Naive B cell (primary cell): Measurements from ENCODE around the gene PCGF3. TPM values are rescaled to one million over a fixed set of nuclear protein-coding genes. Genes with fewer than 3 reads are reported as not detected.
"Not testable (repeated sequence)": the region's sequence is repeated elsewhere in the genome, so short reads cannot be mapped to it uniquely, and the experiment has no call there.

Experiments used
- ATAC-seq, 2 donors: fragments of 150-1000 bp; cut with Tn5 transposase; 2 replicates each; pipeline ENCODE4 v1.10.0; 2021; ENCODE audit warnings: low read depth in 2 of 2, mild to moderate bottlenecking in 2 of 2, moderate library complexity in 2 of 2
- DNase-seq: peaks from one replicate; pipeline ENCODE4 v3.0.0; 2022
- H3K27ac Mint-ChIP-seq, 6 donors: one replicate each; pipeline ENCODE4 v1.8.0; 2020 to 2022; ENCODE audit warnings: mild to moderate bottlenecking in 6 of 6, mixed read lengths in 6 of 6, moderate library complexity in 5 of 6, inconsistent platforms in 2 of 6
- H3K27me3 Mint-ChIP-seq, 3 donors: one replicate each; pipeline ENCODE4 v1.8.0; 2021 to 2022; ENCODE audit warnings: mixed read lengths in 3 of 3, mild to moderate bottlenecking in 1 of 3
- H3K36me3 Mint-ChIP-seq, 2 donors: one replicate each; pipeline ENCODE4 v1.8.0; 2020 to 2022; ENCODE audit warnings: mixed read lengths in 2 of 2, inconsistent platforms in 1 of 2, mild to moderate bottlenecking in 1 of 2
- H3K4me1 Mint-ChIP-seq, 3 donors: one replicate each; pipeline ENCODE4 v1.8.0; 2020 to 2022; ENCODE audit warnings: mixed read lengths in 3 of 3, inconsistent platforms in 1 of 3, mild to moderate bottlenecking in 1 of 3, moderate library complexity in 1 of 3
- H3K4me3 Mint-ChIP-seq, 8 donors: one replicate each; pipeline ENCODE4 v1.8.0; 2020 to 2022; ENCODE audit warnings: mild to moderate bottlenecking in 8 of 8, mixed read lengths in 8 of 8, moderate library complexity in 8 of 8, inconsistent platforms in 2 of 8
- H3K9me3 Mint-ChIP-seq, 7 donors: one replicate each; pipeline ENCODE4 v1.8.0; 2020 to 2022; ENCODE audit warnings: mixed read lengths in 7 of 7, mild to moderate bottlenecking in 5 of 7, inconsistent platforms in 2 of 7, moderate library complexity in 1 of 7
- polyA plus RNA-seq, 6 donors: library from polyadenylated mRNA; unstranded; fragments of 300-500 nt; fragmentation: Illumina TruSeq; gene quantifications; one replicate each; pipeline ENCODE4 v1.2.3, GENCODE V29; 2021; ENCODE audit warnings: low read depth in 6 of 6

PCGF3 gene
- polyA plus RNA-seq, 6 donors from 2014 or later: 5.6 to 9.5 (median 7.1) TPM

DNA sequence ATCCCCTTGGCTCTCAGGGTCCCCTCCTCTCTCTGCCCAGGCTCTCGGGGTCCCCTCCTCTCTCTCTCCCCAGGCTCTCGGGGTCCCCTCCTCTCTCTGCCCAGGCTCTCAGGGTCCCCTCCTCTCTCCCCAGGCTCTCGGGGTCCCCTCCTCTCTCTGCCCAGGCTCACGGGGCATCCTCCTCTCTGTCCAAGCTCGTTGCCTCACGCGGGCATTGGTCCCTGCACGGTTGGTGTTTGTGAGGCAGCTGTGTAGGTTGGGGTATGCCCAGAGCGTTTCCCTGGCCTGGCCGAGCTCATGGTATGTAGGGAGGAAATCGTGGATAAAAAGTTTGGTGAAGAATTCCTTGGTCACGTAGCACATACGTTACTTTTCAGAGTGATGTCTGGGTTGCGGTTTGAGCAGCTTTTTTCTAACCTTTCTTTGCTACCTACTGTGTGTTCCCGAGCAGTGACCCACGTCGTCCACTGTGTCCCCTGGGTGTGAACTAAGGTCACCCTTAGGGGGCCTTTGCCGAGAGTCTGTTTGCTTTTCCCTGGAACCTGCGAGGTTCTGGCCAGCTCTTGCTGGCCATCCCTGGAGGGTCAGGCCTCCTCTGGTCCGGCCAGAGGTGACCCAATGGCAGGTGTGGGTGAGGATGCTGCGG, 36.6 kb downstream of the PCGF3 start:
- ATAC-seq (no peak), DNase-seq (no peak)
- H3K36me3 Mint-ChIP-seq: peaks cover 4 to 14% of the 10 kb centered on the region in 2 donors
- no peaks in the 10 kb centered on the region for H3K27me3 Mint-ChIP-seq
- H3K4me1 Mint-ChIP-seq: peaks cover 3 to 12% (median 7%) of the 10 kb centered on the region in 3 donors
- H3K4me3 Mint-ChIP-seq: no peak overlapping the region
- H3K9me3 Mint-ChIP-seq: no peaks in the 10 kb centered on the region
- H3K27ac Mint-ChIP-seq: peak overlapping the region in 4 of 6 donors; percentile 23 to 78 (median 51)

DNA sequence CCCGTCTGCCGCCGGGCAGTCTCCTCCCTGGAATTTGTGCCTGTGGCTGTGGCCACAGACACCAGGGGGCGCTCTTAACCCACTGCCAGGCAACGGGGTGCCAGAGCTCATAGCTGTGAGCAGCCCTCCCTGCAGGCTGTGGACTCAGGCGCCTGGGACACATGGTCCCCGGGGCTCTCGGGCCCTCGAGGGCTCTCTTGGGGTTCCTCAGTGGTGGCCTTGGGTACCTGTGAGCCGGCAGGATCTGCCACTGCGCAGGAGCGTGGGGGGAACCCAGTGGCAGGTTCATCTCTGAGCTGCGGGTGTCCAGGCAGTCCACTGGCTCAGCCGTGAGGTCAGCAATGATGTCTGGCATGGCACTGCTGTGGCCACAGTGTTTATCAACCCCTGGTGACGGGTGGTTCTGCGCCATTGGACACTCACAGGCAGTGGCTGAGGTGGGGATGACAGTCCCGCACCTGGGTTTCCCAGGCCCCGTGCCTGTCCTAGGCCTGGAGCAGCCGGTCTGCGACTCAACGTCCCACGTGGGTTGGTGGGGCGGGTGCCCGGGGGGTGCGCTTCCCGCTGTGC, 37.2 kb downstream of the PCGF3 start:
- peaks cover 0 to 8% of the 10 kb centered on the region in 2 donors for H3K36me3 Mint-ChIP-seq
- no peak overlapping the region for H3K4me3 Mint-ChIP-seq
- H3K27ac Mint-ChIP-seq: peak overlapping the region in 2 of 6 donors; percentile 26 to 41
- peak; percentile 69 to 85 for ATAC-seq
- H3K9me3 Mint-ChIP-seq: no peaks in the 10 kb centered on the region
- peaks cover 3 to 12% (median 7%) of the 10 kb centered on the region in 3 donors for H3K4me1 Mint-ChIP-seq
- H3K27me3 Mint-ChIP-seq: no peaks in the 10 kb centered on the region
- DNase-seq: peak; percentile 66

DNA sequence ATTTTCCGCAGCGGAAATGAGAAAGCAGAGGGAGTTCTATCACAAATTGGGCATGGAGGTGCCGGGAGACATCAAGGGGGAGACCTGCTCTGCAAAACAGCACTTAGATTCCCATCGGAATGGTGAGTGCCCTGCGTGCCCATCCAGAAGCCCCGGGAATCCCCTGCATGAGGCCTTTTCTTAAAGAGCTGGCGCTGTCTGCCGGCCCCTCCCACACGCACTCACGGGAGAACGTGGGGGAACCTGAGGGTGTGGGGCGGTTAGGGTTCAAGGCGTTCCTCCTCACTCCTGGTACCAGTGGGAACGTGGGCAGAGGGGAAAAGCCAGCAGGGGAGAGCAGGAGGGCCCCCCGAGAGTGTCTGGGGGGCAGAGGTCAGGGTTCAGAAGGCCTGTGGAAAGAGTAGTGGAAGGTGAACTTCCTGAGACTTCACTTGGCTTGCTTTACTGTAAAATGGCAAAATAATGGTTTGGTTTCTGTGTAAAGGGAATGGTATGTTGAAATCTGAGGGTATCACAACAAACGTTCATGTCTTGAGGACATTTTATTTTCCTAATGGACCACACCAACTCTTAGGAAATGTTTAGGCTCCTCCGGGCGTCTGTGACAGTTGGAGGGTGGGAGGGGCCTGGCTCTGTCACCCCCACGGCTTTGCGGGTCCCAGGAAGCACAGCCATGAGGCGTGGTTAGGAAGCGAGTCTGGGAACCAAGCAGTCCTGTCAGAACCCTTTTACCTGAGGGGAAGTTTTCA, 38.0 kb downstream of the PCGF3 start:
- Mint-ChIP-seq H3K36me3 (peaks cover 0 to 7% of the 10 kb centered on the region in 2 donors), H3K27me3 (no peaks in the 10 kb centered on the region), H3K27ac (peak overlapping the region in 1 of 6 donors; percentile 62), H3K9me3 (no peaks in the 10 kb centered on the region), H3K4me1 (peaks cover 3 to 12% (median 7%) of the 10 kb centered on the region in 3 donors), H3K4me3 (no peak overlapping the region)
- ATAC-seq: no peak
- no peak for DNase-seq

DNA sequence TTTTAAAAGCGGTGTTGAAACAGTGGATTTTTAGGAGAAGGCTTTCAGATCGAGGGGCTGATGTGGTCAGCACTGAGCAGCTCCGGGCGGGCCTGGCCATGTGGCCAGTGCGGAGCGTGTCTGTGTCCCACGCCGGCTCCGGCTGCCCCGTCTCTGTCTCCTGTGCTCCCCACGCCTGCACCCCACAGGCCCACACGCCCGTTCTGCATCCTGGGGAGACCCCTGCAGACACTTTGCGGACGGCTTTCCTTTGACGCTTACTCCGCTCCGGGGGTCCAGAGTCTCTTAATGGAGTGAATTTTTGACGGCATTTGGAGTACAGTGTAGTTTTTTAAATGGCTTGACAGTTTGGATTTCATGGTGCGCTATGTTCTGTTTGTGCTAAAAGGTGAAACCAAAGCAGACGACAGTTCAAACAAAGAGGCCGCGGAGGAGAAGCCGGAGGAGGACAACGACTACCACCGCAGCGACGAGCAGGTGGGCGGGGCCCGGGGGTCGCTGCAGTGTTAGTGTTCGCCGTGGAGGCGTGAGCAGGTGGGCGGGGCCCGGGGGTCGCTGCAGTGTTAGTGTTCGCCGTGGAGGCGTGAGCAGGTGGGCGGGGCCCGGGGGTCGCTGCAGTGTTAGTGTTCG, 38.7 kb downstream of the PCGF3 start:
- ATAC-seq (no peak), DNase-seq (no peak)
- Mint-ChIP-seq H3K4me3 (no peak overlapping the region), H3K9me3 (no peaks in the 10 kb centered on the region), H3K27ac (peak overlapping the region in 2 of 6 donors; percentile 49 to 75), H3K27me3 (no peaks in the 10 kb centered on the region), H3K36me3 (peaks cover 0 to 7% of the 10 kb centered on the region in 2 donors), H3K4me1 (peaks cover 3 to 12% (median 10%) of the 10 kb centered on the region in 3 donors)

DNA sequence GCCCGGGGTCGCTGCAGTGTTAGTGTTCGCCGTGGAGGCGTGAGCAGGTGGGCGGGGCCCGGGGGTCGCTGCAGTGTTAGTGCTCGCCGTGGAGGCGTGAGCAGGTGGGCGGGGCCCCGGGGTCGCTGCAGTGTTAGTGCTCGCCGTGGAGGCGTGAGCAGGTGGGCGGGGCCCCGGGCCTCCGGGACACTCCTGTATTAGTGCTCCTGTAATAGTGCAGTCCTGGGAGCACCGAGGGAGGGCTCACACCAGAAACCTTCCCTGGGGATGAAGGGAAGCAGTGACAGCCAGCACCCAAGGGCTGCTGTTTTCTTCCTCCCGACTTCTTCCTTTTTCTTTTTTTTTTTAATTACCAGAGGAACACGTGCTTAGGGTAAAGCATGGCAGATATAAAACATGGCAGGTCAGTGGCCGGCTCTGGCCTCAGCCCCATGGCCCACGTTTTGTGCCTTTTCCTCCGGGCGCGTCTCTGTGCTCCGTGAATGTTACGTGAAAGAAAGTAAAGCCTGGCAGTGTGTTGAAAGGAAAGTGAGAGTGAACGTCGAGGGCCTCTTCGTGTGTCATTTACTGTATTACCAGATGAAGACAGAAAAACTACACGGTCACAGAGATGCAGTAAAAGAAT, 42.0 kb downstream of the PCGF3 start:
- Mint-ChIP-seq H3K27me3 (no peaks in the 10 kb centered on the region), H3K4me1 (peaks cover 7 to 12% (median 8%) of the 10 kb centered on the region in 3 donors), H3K9me3 (no peaks in the 10 kb centered on the region), H3K36me3 (peaks cover 0 to 7% of the 10 kb centered on the region in 2 donors), H3K27ac (peak overlapping the region in 3 of 6 donors; percentile 26 to 93 (median 57)), H3K4me3 (peak overlapping the region in 1 of 8 donors; percentile 59)
- ATAC-seq (no peak), DNase-seq (no peak)

DNA sequence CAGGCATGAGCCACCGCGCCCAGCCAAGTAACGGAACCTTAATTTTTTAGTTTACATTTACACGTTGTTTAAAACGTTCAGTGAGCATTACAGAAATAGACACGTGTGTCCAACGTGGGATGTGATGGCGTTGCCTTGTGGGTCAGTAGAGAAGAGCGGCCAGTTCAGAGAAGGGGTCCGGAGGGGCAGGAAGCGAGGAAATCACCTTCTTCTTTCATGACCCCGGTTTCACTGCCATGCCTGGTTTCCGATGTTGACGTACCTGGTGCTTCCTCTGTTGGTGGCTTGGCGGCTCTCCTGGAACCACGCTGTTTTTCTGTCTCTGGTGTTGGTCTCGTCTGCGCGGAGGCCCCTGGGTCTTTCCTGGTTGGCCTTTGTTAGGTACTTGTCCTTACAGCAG, 42.8 kb downstream of the PCGF3 start:
- peaks cover 0 to 7% of the 10 kb centered on the region in 2 donors for H3K36me3 Mint-ChIP-seq
- peak overlapping the region in 1 of 6 donors; percentile 33 for H3K27ac Mint-ChIP-seq
- no peaks in the 10 kb centered on the region for H3K9me3 Mint-ChIP-seq
- peaks cover 4 to 12% (median 6%) of the 10 kb centered on the region in 3 donors for H3K4me1 Mint-ChIP-seq
- no peak overlapping the region for H3K4me3 Mint-ChIP-seq
- DNase-seq (no peak), ATAC-seq (no peak)
- H3K27me3 Mint-ChIP-seq: no peaks in the 10 kb centered on the region

DNA sequence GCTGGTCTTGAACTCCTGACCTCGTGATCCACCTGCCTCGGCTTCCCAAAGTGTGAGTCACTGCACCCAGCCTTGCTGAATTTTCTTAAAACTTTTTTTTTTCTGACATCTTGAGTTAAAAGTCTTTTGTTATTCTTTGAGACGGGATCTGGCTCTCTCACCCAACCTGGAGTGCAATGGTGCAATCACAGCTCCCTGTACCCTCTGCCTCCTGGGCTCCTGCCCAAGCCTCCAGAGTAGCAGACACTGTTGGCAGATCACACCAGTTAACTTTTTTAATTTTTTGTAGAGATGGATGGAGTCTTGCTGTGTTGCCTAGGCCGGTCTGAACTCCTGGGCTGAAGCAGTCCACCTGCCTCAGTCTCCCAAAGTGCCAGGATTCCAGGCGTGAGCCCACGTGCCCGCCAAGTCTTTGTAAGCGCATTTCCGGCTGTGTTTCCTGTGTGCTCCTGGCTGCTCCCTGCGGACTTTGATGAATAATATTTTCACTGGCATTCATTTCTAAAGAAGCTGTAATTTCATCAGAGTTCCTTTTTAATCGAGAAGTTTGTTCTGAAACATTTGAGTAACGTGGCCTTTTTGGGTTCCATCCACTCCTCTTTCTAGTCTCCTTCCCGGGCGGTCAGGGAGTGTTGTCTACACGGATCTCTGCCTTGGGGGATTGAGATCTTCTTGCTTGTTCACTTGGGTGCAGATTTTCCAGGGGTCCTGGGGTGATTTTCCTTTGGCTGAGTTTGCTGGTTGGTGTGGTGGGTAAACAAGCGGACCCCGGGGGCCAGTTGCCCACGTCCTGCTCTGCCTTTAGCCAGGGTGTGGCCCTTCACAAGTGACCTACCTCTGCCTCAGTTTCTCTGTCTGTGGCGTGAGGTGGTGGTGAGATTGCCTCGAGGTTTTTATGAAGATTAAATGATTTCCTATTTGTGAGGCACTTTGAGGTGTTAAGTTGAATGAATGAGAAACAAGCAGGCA, 44.4 kb downstream of the PCGF3 start:
- no peaks in the 10 kb centered on the region for H3K36me3 Mint-ChIP-seq
- H3K4me3 Mint-ChIP-seq: no peak overlapping the region
- H3K9me3 Mint-ChIP-seq: no peaks in the 10 kb centered on the region
- H3K27ac Mint-ChIP-seq: no peak overlapping the region
- DNase-seq (no peak), ATAC-seq (no peak)
- H3K27me3 Mint-ChIP-seq: no peaks in the 10 kb centered on the region
- peaks cover 10 to 11% (median 10%) of the 10 kb centered on the region in 3 donors for H3K4me1 Mint-ChIP-seq

DNA sequence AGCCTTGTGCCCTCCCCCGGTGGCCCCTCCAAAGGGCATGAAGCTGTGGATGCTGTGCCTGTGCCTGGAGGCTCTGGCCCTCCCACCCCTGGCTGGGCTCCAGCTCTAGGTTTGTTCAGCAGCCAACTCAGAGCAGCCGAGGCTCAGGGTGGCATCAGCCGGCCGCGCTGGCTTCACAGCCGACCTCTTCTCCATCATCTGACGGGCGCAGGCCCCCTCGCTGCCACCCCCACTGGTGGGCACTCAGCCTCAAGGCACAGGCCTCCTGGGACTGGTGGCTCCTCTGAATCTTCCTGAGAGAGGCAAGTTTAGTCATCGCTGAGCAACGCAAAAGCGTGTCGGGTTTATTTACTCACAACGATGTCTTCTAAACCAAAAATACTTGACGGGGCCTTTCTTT, 46.0 kb downstream of the PCGF3 start:
- DNase-seq: no peak
- Mint-ChIP-seq H3K4me3 (no peak overlapping the region), H3K9me3 (no peaks in the 10 kb centered on the region), H3K36me3 (no peaks in the 10 kb centered on the region), H3K27me3 (no peaks in the 10 kb centered on the region), H3K4me1 (peaks cover 10 to 11% (median 10%) of the 10 kb centered on the region in 3 donors), H3K27ac (peak overlapping the region in 1 of 6 donors; percentile 65)
- ATAC-seq: no peak

DNA sequence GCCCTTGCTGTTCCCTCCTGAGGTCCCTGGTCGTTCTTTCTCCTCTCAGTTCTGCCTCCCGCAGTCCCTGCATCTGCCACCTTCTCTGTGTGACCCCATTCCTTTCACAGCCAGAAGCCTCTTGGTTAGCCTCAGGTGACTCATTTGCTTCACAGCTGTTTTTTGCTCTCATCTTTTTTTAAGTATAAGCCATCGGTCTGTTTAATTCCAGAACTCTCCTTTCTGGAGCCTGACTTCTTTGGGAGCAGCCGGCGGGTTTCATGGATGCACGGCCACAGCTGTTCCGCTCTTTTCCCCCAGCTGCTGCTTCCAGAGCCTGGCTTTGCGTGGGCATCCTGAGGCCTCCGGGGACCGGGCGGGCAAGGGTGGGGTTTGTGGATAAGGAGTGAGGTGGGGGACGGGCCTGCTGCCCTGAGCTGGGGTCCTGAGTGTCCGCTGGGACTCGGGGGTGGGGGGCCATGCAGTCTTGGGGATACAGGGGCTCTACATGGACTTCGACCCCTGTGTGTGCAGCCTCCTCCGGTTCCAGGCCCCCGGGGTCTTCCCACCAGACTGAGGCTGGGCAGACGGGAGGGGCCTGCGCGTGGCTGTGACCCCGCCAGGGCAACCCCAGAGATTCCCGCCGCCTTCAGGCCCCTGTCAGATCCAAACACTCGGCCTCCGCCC, 46.7 kb downstream of the PCGF3 start:
- Mint-ChIP-seq H3K36me3 (no peaks in the 10 kb centered on the region), H3K4me3 (peak overlapping the region in 1 of 8 donors; percentile 66), H3K4me1 (peaks cover 10 to 11% (median 10%) of the 10 kb centered on the region in 3 donors), H3K9me3 (no peaks in the 10 kb centered on the region), H3K27me3 (no peaks in the 10 kb centered on the region), H3K27ac (peak overlapping the region in 1 of 6 donors; percentile 65)
- DNase-seq (no peak), ATAC-seq (no peak)

DNA sequence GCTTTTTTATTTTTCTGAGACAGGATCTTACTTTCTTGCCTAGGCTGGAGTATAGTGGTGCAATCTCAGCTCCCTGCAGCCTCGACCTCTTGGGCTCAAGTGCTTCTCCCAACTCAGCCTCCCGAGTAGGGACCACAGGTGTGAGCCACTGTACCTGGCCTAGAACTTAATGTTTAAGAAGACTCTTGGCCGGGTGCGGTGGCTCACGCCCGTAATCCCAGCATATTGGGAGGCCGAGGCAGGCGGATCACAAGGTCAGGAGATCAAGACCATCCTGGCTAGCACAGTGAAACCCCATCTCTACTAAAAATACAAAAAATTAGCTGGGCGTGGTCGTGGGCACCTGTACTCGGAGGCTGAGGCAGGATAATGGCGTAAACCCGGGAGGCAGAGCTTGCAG, 47.6 kb downstream of the PCGF3 start:
- not testable (repeated sequence) for H3K27ac Mint-ChIP-seq, ATAC-seq, H3K9me3 Mint-ChIP-seq, H3K36me3 Mint-ChIP-seq, H3K27me3 Mint-ChIP-seq, DNase-seq, H3K4me3 Mint-ChIP-seq
- H3K4me1 Mint-ChIP-seq: peaks cover 10 to 11% (median 10%) of the 10 kb centered on the region in 3 donors

DNA sequence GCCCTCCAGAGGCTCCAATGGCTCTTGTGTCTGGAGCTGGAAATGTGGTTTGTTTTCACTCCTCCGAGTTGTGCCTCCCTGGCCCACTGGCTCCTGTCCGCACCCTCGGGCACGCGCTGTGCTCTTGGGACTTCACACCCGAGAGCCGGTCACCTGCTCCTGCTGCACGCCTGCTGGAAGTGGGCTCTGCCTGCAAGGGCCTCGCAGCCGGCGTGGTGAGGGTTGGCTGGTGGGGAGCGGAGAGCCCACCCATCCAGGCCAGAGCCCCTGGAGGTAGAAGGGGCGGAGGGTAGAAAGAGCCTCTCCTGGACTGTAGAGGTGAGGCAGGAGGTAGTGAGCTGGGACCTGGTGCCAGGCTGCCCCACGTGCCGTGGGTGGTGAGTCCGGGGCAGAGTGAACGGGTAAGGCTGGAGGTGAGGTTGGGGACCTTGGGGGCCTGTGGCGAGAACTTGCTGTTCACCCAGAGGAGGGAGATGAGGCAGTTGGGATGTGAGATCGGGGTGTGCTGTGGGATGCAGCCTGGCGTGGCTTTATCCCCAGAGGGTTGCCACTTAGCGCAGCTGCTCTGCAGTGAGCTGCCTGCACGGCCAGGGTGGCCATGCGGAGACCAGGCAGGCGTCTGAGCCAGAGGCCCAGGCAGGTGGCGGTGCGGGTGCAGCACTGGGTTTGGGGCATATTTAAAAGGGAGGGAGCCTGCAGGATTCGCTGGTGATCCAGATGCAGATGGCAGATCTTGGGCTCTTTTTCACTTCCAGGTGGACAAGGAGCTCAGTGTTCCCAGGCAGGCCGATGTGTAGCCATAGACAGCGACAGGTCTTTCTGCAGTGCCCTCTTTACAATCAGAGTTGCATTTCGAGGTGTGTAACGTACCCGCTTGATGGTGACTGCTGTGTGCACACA, 48.8 kb downstream of the PCGF3 start:
- peak overlapping the region in 1 of 6 donors; percentile 65 for H3K27ac Mint-ChIP-seq
- H3K9me3 Mint-ChIP-seq: no peaks in the 10 kb centered on the region
- peaks cover 7 to 11% (median 10%) of the 10 kb centered on the region in 3 donors for H3K4me1 Mint-ChIP-seq
- no peak overlapping the region for H3K4me3 Mint-ChIP-seq
- no peak for DNase-seq
- no peaks in the 10 kb centered on the region for H3K36me3 Mint-ChIP-seq
- no peaks in the 10 kb centered on the region for H3K27me3 Mint-ChIP-seq
- no peak for ATAC-seq
